ENCODE measurements around the gene COMP.

COMP gene

GRCh38 chr19:18770663-18771327, 20.3 kb downstream of the COMP start:
- no peak for DNase-seq

GRCh38 chr19:18769989-18770528, 21.0 kb downstream of the COMP start:
- no peak for DNase-seq

- no peak for DNase-seq
Measured at GRCh38 chr19:18768997-18769891, 21.9 kb downstream of the COMP start.

DNA sequence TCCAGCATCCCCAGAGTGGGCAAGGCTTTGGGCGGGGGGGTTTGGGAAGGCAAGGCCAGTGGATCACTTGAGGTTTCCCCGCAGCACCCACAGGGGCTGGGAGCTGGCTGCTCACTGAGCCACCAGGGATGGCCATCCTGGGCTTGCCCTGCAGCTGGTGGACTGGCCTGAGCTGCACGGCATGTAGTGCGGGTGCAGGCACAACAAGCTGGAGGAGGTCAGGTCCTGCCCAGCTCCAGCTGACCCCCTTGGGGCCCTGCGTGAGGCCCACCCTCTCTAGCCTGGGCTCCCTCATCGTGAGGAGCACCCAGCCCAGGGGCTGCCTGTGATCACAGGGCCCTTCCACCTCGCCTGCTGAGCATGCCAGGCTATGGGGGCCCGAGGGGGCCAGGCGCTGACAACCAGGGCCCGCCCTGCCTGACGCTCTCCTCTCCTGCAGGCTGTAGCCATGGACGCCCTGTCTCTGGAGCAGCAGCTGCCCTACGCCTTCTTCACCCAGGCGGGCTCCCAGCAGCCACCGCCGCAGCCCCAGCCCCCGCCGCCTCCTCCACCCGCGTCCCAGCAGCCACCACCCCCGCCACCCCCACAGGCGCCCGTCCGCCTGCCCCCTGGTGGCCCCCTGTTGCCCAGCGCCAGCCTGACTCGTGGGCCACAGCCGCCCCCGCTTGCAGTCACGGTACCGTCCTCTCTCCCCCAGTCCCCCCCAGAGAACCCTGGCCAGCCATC, 22.9 kb downstream of the COMP start:
- no peak for DNase-seq

DNA sequence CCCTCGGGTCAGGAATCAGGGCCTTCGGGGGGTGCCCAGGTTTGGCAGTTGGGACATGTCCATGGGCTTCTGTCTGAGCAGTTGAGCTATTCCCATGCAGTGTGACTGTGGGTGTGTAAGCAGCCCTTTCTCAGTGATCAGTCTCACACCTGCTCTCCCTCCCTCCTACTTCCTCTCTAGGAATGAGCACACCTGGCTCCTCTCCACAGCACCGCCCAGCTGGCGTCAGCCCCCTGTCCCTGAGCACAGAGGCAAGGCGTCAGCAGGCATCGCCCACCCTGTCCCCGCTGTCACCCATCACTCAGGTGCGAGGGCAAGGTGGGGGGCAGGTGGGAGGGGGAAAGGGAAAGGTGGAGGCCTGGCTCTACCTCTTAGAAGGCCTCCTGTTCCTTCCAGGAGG, 25.9 kb downstream of the COMP start:
- DNase-seq = no peak

GRCh38 chr19:18764591-18765051, 26.5 kb downstream of the COMP start:
- DNase-seq = no peak

DNA sequence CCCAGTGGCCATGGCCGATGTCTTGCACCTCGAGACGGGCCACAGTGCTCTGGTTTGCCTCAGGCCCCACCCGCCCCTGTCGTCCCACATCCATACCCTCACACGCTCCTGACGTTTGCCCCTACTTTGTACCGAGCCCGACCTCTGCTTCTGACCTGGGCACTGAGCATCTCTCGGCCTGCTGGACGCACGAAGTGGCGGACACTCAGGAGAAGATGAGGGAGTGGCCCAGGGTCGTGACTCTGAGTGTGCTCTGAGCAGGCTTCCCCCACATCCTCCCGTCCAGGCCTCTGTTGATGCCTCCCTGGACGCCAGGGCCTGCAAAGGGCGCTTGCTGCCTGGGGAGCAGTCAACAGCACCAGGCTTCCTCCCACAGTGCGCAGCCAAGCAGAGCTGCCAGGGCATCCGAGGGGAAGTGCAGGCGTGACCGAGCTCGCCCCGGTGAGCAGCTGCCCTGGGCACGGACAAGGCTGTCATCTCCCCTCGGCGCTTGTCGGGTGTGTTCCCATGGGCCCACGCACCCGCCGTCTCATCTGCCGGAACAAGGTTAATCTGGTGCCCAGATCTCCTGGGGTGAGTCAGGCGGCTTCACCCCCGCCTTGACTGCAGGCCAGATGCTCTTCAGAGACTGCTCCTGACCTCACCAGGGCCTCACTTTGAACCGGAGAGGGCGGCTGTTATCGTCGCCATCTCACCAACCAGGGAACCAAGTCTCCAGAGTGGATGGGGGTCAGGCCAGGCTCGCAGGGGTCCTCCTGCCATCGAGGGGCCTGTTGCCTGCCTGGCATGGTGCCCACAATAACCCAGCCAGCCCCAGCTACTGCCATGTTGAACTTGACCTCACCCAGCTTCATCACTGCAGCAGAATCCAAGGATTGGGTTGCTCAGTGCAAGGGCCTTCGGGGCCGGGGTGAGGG, 27.2 kb downstream of the COMP start:
- DNase-seq = no peak

- peak in 33 of 58 donors; percentile 5 to 60 (median 21) for DNase-seq
Measured at GRCh38 chr19:18762125-18763023, 28.7 kb downstream of the COMP start.

GRCh38 chr19:18761531-18762110, 29.5 kb downstream of the COMP start:
- peak in 4 of 58 donors; percentile 4 to 30 (median 8) for DNase-seq

DNA sequence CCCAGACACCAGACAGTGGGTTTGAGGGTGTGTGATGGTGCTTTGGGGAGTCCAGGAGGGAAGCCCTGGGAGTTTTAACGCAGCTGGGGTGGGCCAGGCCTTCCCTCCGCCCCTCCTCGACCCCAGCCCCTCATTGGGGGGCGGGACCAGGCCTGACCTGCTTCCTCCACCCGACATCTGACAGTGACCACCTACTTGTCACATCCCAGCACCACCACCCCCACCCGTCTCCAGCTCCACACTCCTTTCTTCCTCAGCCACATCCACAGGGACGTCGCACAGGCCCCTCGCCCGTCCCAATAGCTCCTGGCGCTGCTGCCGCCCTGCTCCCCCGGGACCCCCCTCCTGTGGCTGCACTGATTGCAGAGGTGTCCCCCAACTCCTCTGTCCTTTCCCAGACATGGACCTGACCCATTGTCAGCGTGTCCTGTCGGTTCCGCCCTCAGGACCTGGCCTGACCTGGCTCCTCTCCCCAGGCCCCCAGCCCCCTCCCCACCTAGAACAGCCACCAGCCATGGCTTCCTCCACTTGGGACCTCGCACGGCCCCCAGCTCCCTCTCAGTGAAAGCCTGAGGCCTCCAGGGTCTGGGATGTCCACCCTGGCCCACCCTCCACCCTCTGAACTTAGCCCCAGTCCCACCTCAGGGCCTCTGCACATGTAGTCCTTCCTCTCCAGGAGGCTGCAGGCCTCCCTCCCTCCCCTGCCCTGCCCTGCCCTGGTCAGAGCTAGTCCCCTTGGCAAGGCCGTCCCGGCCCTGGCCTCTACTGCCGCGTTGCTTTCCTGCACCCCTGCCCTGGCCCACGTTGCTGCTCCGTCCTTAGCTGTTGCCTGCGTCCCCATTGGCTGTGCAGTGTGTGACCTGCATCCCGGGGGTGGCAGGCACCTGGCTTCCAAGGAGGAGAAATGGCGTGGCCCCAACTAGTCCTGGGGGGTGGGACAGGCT, 30.4 kb downstream of the COMP start:
- DNase-seq = no peak

DNA sequence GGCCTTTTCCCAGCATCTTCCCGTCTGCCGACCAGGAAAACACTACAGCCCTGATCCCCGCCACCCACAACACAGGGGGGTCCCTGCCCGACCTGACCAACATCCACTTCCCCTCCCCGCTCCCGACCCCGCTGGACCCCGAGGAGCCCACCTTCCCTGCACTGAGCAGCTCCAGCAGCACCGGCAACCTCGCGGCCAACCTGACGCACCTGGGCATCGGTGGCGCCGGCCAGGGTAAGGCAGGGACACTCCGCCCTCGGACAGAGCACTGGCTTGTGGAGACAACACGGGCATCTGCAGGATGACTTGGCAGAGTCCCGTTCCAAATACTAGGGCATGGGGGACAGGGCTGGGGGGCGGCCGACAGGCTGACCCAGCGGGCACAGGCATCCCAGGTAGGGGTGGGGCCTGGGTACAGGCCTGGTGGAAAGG, 31.1 kb downstream of the COMP start:
- no peak for DNase-seq

- DNase-seq = no peak
Measured at GRCh38 chr19:18759304-18759994, 31.7 kb downstream of the COMP start.

GRCh38 chr19:18756896-18757295, 34.2 kb downstream of the COMP start:
- no peak for DNase-seq

GRCh38 chr19:18754501-18754900, 36.6 kb downstream of the COMP start:
- no peak for DNase-seq

- DNase-seq = no peak
Measured at GRCh38 chr19:18751571-18751970, 39.5 kb downstream of the COMP start.

DNA sequence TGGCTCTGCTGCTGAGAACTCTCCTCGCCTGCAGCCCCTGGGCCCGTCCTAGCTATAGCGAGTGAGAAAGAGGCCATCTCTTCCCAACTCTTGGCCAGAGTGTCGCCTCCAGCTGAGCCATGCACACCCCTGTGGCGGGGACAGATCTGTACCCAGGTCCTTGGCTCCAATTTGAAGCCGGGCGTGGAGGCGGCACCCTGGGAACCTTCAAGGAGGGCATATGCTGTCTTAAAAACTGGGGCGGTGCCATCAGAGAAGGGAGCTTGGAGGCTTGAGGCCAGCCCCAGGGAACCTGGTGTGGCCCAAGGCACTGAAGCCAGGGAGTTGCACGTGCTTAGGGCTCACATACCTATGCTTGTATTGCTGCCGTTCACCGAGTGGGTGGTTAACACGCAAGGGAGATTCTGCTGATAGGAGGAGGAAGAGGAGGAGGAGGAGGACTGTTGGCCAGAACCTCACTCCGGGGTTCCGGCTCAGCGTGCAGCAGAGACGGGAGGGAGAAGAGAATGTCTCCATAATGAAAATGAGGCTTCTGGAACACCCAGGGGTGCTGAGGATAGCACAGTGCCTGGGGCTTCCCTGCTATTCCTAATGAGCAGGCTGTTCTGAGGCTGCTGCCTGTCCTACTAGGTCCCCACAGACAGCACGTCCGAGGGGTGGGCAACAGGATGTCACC, 40.7 kb downstream of the COMP start:
- DNase-seq = peak in 7 of 58 donors; percentile 7 to 50 (median 21)
